Endothelial cell of umbilical vein (primary cell): ENCODE results near the gene NEK6.

Source experiments
- CTCF ChIP-seq, 2 donors: IDR thresholded peaks; 1 replicate in 1 of 2; 2 replicates in 1 of 2; pipeline ENCODE4 v1.5.1; 2011; ENCODE audit warnings: low read length in 2 of 2, mild to moderate bottlenecking in 2 of 2, moderate library complexity in 2 of 2, control low read depth in 1 of 2, inconsistent platforms in 1 of 2, low read depth in 1 of 2; ENCODE audit not compliant: insufficient read depth in 1 of 2; ENCODE audit errors: extremely low read depth in 1 of 2
- EZH2 ChIP-seq: IDR thresholded peaks from 2 replicates; pipeline ENCODE4 v1.6.1; 2012; ENCODE audit warnings: borderline replicate concordance, low read depth, mild to moderate bottlenecking, moderate library complexity, low read length, inconsistent platforms; ENCODE audit not compliant: severe bottlenecking
- JUN ChIP-seq: IDR thresholded peaks from 2 replicates; pipeline ENCODE4 v1.6.1; 2011; ENCODE audit warnings: borderline replicate concordance, low read depth; ENCODE audit not compliant: insufficient read length, insufficient read depth
- POLR2A ChIP-seq: IDR thresholded peaks from 2 replicates; pipeline ENCODE4 v1.6.1; 2012; ENCODE audit warnings: low read depth, mild to moderate bottlenecking, control low read depth, low read length
- POLR2AphosphoS5 ChIP-seq: IDR thresholded peaks from 2 replicates; pipeline ENCODE4 v1.6.1; 2012; ENCODE audit warnings: low read depth, mild to moderate bottlenecking, control low read depth, low read length, moderate library complexity; ENCODE audit not compliant: insufficient read depth
- TF ChIP-seq, protein P1 (sequence below): IDR thresholded peaks from 2 replicates; pipeline ENCODE4 v1.6.1; 2011; ENCODE audit not compliant: insufficient read depth, insufficient read length

GRCh38 chr9:124280176-124280691, 22.5 kb downstream of the NEK6 start:
- TF ChIP-seq CTCF (IDR thresholded peaks at IDR 0.05; ENCODE audit: extremely low read depth in 1 of 2, insufficient read depth in 1 of 2, low read depth in 1 of 2, low read length in 2 of 2) (no peak), POLR2A (peak; percentile 26), POLR2AphosphoS5 (peak; percentile 54), EZH2 (no peak), JUN (no peak)
- TF ChIP-seq, protein P1, sequence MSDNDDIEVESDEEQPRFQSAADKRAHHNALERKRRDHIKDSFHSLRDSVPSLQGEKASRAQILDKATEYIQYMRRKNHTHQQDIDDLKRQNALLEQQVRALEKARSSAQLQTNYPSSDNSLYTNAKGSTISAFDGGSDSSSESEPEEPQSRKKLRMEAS = peak; percentile 6
